PC-9 (cell line): ENCODE results near the gene LUC7L. TPM values are rescaled to one million over a fixed set of nuclear protein-coding genes. Genes with fewer than 3 reads are reported as not detected.

Experiments
- BruUV-seq: library from RNA; stranded (reverse); fragments of 400-500 nt; replicated peaks from 2 replicates; lab custom pipeline; 2021; lab: Mats Ljungman, UMichigan
- CTCF ChIA-PET: fragments of 300-600 bp; sonication (Branson Sonifier 250); formaldehyde crosslinking; loops from one replicate; lab custom pipeline; 2022; ENCODE audit warnings: antibody characterized with exemption; lab: Charles Lee
- POLR2A ChIA-PET: fragments of 300-600 bp; sonication (Branson Sonifier 250); formaldehyde crosslinking; loops from one replicate; lab custom pipeline; 2022; ENCODE audit warnings: antibody characterized with exemption; ENCODE audit not compliant: unreplicated experiment; lab: Charles Lee
- DNase-seq, 2 experiments: peaks; one replicate each; pipeline versions ENCODE4 v3.0.0 to v3.0.0-alpha.2; 2015 to 2022; ENCODE audit warnings: mixed read lengths in 1 of 2
- H2AFZ ChIP-seq: fragments of 200-600 bp; sonication (generic); 2 replicates; pipeline ENCODE4 v1.8.1; 2017; ENCODE audit warnings: antibody characterized with exemption
- H3F3A ChIP-seq: fragments of 200-600 bp; sonication (generic); 2 replicates; pipeline ENCODE4 v1.8.1; 2017; ENCODE audit warnings: antibody characterized with exemption, mild to moderate bottlenecking, low read depth; ENCODE audit not compliant: insufficient read depth
- H3K27ac ChIP-seq: fragments of 200-600 bp; sonication (generic); 2 replicates; pipeline ENCODE4 v1.6.1; 2016; ENCODE audit warnings: mixed run types
- H3K27me3 ChIP-seq: fragments of 200-600 bp; sonication (generic); 2 replicates; pipeline ENCODE4 v1.6.1; 2016; ENCODE audit warnings: low read depth, mixed run types; ENCODE audit not compliant: insufficient read depth
- H3K36me3 ChIP-seq: fragments of 200-600 bp; sonication (generic); 2 replicates; pipeline ENCODE4 v1.6.1; 2016; ENCODE audit warnings: low read depth, mixed run types
- H3K4me1 ChIP-seq: fragments of 200-600 bp; sonication (generic); replicated peaks from 2 replicates; pipeline ENCODE4 v1.6.1; 2016; ENCODE audit warnings: mixed run types; ENCODE audit not compliant: insufficient read depth
- H3K4me2 ChIP-seq: fragments of 200-600 bp; sonication (generic); 2 replicates; pipeline ENCODE4 v1.6.1; 2017; ENCODE audit warnings: mixed run types
- H3K4me3 ChIP-seq: fragments of 200-600 bp; sonication (generic); 2 replicates; pipeline ENCODE4 v1.6.1; 2016; ENCODE audit warnings: mixed run types
- H3K79me2 ChIP-seq: fragments of 200-600 bp; sonication (generic); 2 replicates; pipeline ENCODE4 v1.6.1; 2017; ENCODE audit warnings: low read depth, mixed run types
- H3K9me2 ChIP-seq: fragments of 200-600 bp; sonication (generic); 2 replicates; pipeline ENCODE4 v1.8.1; 2017; ENCODE audit warnings: mild to moderate bottlenecking; ENCODE audit not compliant: insufficient read depth
- H3K9me3 ChIP-seq: fragments of 200-600 bp; sonication (generic); 2 replicates; pipeline ENCODE4 v1.8.1; 2016; ENCODE audit warnings: low read depth; ENCODE audit not compliant: insufficient read depth
- H4K20me1 ChIP-seq: fragments of 200-600 bp; sonication (generic); 2 replicates; pipeline ENCODE4 v1.8.1; 2017; ENCODE audit not compliant: insufficient read depth
- EZH2 ChIP-seq: fragments of 200-600 bp; sonication (generic); IDR thresholded peaks from 2 replicates; pipeline ENCODE4 v1.8.0; 2017; ENCODE audit warnings: antibody characterized with exemption, low read depth
- intact Hi-C: fragments of 100-400 bp; cut with micrococcal nuclease; formaldehyde crosslinking; loops from one replicate; pipeline ENCODE4 v1.10.0; 2022; ENCODE audit not compliant: unreplicated experiment
- total RNA-seq: library from RNA; stranded (reverse); gene quantifications from 2 replicates; pipeline ENCODE4 v1.2.3, GENCODE V29; 2021
- TF ChIP-seq, protein P1 (sequence below): fragments of 200-600 bp; sonication (generic); conservative IDR thresholded peaks from 2 replicates; pipeline ENCODE4 v1.6.1; 2017; ENCODE audit warnings: mixed run types, antibody characterized with exemption, mild to moderate bottlenecking, moderate library complexity

Gene LUC7L
- total RNA-seq, 1 experiment from 2014 or later, result 64.3 TPM

DNA sequence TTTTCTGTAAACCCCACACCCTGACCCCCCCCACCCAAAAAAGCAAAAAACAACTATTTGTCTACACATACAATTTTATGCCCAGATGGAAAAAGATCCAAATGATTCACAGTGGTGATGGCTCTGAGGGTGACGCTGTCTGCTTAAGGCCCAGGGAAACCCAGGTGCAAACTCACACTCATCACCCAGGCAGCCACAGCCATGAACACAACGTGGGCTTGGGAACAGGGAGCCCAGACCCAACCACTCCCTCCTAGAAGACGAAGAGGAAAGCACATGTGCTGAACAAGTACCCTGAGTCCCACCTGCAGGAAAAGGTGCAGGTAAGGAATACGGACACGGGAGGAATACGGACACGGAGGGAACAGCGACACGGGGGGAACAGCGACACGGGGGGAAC is 43.6 kb downstream of the LUC7L start:
- no peak for DNase-seq
- Histone ChIP-seq H3K4me1 (no peaks in the 10 kb centered on the region), H3F3A (peaks cover 13% of the 10 kb centered on the region; the same call in 1 of the 2 replicates), H2AFZ (no peak overlapping the region), H3K9me3 (no peaks in the 10 kb centered on the region), H3K36me3 (no peaks in the 10 kb centered on the region), H3K4me2 (no peak overlapping the region), H3K27me3 (no peaks in the 10 kb centered on the region), H3K9me2 (no peaks in the 10 kb centered on the region), H3K79me2 (no peaks in the 10 kb centered on the region), H3K27ac (no peak overlapping the region), H4K20me1 (no peaks in the 10 kb centered on the region; the same call in 1 of the 2 replicates), H3K4me3 (no peak overlapping the region)
- no TSS peak for BruUV-seq
- POLR2A ChIA-PET, result interaction anchor here (0.6 kb wide), 1 partner anchor 1978 kb away, joined by 5 read pairs; no protein-coding TSS in a partner anchor
- intact Hi-C loops, result no loop called here
- CTCF ChIA-PET, result interaction anchor here (0.6 kb wide), 1 partner anchor 296 kb away, joined by 3 read pairs; no protein-coding TSS in a partner anchor
- TF ChIP-seq, protein P1, sequence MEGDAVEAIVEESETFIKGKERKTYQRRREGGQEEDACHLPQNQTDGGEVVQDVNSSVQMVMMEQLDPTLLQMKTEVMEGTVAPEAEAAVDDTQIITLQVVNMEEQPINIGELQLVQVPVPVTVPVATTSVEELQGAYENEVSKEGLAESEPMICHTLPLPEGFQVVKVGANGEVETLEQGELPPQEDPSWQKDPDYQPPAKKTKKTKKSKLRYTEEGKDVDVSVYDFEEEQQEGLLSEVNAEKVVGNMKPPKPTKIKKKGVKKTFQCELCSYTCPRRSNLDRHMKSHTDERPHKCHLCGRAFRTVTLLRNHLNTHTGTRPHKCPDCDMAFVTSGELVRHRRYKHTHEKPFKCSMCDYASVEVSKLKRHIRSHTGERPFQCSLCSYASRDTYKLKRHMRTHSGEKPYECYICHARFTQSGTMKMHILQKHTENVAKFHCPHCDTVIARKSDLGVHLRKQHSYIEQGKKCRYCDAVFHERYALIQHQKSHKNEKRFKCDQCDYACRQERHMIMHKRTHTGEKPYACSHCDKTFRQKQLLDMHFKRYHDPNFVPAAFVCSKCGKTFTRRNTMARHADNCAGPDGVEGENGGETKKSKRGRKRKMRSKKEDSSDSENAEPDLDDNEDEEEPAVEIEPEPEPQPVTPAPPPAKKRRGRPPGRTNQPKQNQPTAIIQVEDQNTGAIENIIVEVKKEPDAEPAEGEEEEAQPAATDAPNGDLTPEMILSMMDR, result no peak
- TF ChIP-seq EZH2, result no peak

DNA sequence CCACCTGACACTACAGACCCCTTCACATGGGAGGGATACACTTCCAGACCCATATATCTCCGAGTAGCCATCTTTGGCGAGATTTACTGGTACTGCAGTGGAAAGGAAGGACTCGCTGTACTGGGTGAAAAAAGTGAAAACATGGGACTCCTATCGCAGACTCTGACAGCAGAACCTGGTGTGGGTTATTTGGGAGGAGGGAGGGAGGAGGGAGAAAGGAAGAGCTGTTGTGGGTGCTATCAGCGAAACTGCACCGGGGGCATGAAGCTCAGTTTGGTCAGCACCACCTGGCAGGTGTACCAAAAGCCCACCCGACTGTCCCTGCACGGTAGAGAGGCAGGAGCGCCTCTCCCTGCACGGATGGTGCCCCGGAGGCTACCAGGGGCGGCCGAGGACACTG is 44.0 kb downstream of the LUC7L start:
- no peak overlapping the region for H3K4me2 ChIP-seq
- no peaks in the 10 kb centered on the region for H3K27me3 ChIP-seq
- intact Hi-C loops, result no loop called here
- H4K20me1 ChIP-seq, result no peaks in the 10 kb centered on the region; the same call in 1 of the 2 replicates
- TF ChIP-seq, protein P1, result no peak
- no peak for TF ChIP-seq EZH2
- CTCF ChIA-PET, result interaction anchor here (0.6 kb wide), 1 partner anchor 296 kb away, joined by 3 read pairs; no protein-coding TSS in a partner anchor
- no peaks in the 10 kb centered on the region for H3K4me1 ChIP-seq
- H3K9me3 ChIP-seq, result no peaks in the 10 kb centered on the region
- no peak overlapping the region for H2AFZ ChIP-seq
- H3K36me3 ChIP-seq, result no peaks in the 10 kb centered on the region
- H3K79me2 ChIP-seq, result no peaks in the 10 kb centered on the region
- H3K4me3 ChIP-seq, result no peak overlapping the region
- H3K27ac ChIP-seq, result no peak overlapping the region
- no peaks in the 10 kb centered on the region for H3K9me2 ChIP-seq
- POLR2A ChIA-PET, result interaction anchor here (0.6 kb wide), 1 partner anchor 1979 kb away, joined by 5 read pairs; no protein-coding TSS in a partner anchor
- BruUV-seq, result no TSS peak
- peaks cover 12% of the 10 kb centered on the region; the same call in 1 of the 2 replicates for H3F3A ChIP-seq
- DNase-seq, result no peak

DNA sequence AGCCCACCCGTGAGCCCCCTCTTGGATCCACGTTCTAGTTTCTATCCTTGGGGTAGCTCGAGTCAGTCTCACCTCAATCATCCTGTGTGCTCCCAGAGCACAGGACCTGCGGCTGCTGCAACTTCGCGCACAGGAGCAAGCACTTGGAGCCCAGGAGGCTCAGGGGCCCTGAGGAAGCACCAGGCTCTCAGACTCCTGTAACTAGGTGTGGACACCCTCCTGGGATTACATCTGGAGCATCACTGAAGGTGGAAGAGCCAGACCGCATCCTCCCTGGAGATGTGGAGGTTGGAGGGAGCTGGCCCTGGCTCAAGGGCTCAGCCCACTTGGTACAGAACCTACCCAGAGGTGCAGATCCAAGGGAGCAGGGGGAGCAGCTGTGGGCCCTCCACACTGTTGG is 46.2 kb downstream of the LUC7L start:
- intact Hi-C loops, result no loop called here

More for the DNA sequence above, 46.2 kb downstream of the LUC7L start:
- TF ChIP-seq, protein P1, result no peak
- no peak for TF ChIP-seq EZH2
- no TSS peak for BruUV-seq
- no peaks in the 10 kb centered on the region for H3K9me2 ChIP-seq
- no peaks in the 10 kb centered on the region for H3K9me3 ChIP-seq
- no peaks in the 10 kb centered on the region for H3K27me3 ChIP-seq
- H3K27ac ChIP-seq, result no peak overlapping the region
- CTCF ChIA-PET, result interaction anchor here (0.6 to 0.7 kb wide), 2 partner anchors 72 to 76 kb away, joined by 3 to 6 read pairs; no protein-coding TSS in a partner anchor
- DNase-seq, result no peak
- H3K36me3 ChIP-seq, result no peaks in the 10 kb centered on the region
- H2AFZ ChIP-seq, result no peak overlapping the region
- no peaks in the 10 kb centered on the region for H3K4me1 ChIP-seq
- peaks cover 18% of the 10 kb centered on the region; the same call in 1 of the 2 replicates for H3F3A ChIP-seq
- POLR2A ChIA-PET, result no interaction called here
- H3K79me2 ChIP-seq, result no peaks in the 10 kb centered on the region
- no peak overlapping the region for H3K4me2 ChIP-seq
- H4K20me1 ChIP-seq, result peaks cover 3% of the 10 kb centered on the region; the same call in 1 of the 2 replicates
- H3K4me3 ChIP-seq, result no peak overlapping the region
